Limb (tissue), 2 donors: ENCODE data around the gene CSK.

Experiments
- DNase-seq, 2 donors: peaks; one replicate each; pipeline ENCODE4 v3.0.0-alpha.2; 2016; ENCODE audit errors: extremely low spot score in 2 of 2

Gene CSK

DNA sequence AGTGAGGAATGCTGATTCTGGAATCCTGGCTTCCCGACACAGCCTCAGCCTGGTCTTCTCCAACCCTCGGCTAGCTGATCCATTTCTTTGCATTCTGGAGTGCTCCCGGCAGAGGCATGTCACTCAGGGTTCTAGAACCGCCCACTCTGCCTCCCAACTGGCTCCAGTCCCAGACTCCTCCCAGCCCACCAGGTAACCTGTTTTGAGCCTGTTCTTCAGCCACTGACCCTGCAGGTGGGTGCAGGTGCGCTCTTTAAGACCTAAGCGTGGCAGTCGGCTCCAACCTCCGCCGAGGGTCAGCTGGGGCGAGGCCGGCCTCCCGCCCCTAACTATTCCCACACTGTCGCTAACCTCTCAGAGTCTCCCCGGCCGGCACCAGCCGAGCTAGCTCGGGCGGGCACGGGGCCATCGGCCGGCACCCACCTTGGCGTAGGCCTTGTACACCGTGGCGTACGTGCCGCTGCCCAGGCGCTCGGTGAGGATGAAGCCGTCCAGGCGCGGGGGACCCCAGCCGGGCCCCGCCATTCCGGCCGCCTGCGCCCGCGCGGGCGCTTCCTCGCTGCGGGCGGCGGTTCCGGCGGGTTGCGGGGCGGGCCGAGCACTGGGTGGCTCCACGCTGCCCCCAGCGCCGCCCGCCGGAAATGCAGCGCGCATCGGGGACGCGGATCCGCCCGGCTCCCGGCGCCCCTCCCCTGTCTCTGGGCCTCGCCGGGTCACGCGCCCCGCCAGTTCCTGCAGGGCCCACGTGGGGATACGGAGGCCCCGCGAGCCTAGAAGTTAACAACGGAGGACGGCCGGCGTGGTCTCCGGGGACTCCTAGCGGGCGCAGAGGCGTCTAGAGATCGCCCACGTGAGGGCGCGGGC is 60.9 kb downstream of the CSK start, which contains the start of gene ULK3:
ULK3 (minus strand) TSS at position 576 of the 864 bp plus-strand sequence; CDS start at position 525, 51 bp downstream.
- DNase-seq, result peak; percentile 86 to 94

DNA sequence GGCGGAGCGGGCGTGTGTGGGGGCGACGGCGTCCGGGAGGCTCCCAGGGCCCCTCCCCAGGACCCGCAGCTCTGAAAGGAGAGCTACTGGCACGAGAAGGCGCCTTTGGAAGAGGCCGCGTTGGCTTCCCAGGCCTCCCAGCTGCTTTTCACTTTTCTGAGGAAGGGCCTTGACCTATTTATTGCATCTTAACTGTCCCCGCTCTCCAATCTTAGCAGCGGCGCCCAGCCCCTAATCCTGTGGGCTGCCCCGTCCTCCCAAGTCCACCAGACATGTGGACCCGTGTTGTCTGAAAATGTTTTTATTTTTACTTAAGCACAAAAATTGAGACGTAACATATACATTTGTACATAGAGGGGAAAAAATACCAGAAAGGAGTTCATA is 61.6 kb downstream of the CSK start:
- no peak for DNase-seq

DNA sequence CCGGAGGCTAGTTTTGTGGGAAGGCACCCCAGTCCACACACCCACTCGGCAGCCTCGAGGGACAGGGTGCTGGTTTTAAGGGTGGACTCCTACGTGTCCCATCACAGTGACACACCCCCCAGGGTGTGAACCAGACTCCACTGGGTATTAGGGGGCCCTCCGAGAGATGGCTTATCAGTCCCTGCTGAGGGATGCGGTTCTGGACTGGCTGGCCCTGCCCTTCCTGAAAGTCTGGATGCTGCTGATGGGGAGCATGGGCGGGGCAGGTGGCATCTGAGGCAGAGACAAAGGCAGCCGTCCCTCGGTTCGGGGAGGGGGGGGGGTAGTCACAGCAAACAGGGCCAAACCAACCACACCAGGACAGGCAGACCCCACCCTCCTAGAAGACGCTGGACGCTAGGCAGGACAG is 62.0 kb downstream of the CSK start:
- DNase-seq, result no peak

DNA sequence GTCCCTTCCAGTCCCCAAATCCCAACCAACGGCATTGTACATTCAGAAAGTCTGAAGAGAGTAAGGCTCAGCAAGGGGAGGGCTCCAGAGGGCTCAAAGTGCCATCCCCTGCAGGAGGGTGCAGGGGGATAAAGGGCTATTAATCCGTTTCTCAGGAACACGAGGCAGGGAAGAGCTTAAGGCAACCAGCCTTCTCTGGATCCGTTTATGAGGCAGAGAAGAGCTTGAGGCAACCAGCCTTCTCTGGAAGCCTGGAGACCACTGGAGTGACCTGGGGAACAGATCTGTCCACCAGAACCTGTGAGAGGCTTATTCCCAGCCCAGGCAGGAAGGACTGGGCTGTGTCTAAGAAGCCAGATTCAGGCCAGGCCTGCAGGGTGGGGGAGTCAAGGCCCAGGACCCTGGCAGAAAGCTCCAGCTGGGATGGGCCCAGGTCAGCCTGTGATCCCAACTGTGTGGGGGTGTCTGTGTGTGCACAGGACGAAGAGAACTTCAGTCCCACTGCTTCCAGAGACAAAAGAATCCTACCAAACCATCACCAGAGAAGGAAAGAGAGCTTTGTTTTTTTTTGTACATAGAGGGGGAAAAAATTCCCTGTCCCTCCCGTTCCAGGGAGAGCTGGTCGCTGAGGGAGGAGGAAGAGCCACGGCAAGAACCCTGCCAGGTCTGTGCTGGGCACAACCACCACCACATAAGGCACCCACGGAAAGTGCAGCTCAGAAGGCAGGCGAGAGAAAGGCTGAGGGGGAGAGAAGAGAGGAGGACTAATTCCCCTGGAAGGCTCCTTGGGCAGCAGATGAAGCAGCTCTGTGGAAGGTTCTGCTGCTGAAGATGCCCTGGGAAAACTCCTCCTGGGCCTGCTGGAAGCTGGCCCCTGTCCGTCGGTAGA is 62.7 kb downstream of the CSK start:
- DNase-seq, result no peak

DNA sequence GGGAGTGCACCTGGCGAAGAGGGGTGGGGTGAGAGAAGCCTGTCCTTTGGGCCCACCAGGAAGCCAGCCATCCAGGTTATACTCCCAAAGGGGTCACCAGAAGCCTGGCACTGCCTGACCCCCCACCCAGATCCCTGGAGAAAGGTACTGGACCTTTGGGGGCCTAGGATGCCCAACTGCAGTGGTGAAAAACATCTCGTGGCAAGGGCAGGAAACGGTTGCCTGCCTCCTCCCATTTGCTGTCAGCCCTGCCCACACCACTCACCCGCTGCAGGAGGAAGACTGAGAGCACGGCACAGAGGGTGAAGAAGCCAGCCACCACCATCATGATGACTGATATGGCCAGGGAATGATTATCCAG is 63.3 kb downstream of the CSK start:
- no peak for DNase-seq

DNA sequence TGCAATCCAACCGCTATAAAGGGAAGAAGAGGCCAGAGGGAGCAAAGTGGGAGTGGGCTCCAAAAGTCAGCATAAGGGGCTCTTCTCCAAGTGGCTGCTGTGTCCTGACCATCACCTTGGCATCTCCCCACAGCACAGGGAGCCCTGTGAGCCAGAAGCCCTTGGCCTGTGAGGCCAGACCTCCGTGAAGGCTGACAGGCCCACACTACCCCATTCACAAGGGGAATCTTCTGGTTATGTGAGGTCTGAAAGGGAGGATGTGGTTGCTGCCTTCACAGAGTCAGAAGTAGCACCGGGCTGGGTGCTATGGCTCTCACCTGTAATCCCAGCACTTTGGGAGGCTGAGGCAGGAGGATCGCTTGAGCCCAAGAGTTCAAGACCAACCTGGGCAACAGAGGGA is 63.7 kb downstream of the CSK start:
- DNase-seq, result no peak

DNA sequence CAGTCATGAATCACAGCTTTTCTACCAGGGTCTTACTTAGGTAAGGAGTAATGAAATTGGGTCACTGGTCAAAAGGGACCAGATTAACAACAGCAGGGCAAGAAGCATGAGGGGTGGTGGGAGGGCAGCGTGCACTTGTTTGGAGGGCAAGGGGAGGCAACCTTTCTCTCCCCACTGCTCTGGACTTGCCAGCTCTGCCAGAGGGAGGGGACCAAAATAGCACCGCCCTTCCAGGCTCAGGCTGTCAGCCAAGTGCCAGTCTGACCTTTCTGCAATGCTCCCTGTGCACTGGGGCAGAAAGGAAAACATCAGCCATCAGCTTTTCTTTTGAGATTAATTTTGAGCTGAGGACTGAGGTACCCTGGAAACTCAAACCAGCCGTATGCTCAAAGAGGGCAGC is 65.6 kb downstream of the CSK start:
- DNase-seq, result no peak

DNA sequence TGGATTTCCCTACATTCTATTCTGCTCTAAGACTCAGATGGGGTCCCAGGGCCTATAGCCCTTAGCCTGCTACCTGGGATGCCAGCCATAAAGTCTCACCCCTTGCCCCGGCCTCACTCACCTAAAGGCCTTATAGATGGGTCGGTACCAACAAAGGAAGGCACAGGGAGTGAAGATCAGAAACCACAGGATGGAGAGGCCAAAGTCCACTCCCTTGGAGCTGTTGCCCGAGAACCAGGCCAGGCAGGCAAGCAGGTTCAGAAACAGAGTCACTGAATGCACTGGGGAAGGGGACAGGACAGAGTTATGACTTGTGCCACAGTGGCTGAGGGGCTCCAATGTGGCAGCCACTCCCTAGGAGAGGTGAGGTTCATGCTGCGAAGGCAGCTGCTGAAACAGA is 68.5 kb downstream of the CSK start:
- DNase-seq, result no peak

DNA sequence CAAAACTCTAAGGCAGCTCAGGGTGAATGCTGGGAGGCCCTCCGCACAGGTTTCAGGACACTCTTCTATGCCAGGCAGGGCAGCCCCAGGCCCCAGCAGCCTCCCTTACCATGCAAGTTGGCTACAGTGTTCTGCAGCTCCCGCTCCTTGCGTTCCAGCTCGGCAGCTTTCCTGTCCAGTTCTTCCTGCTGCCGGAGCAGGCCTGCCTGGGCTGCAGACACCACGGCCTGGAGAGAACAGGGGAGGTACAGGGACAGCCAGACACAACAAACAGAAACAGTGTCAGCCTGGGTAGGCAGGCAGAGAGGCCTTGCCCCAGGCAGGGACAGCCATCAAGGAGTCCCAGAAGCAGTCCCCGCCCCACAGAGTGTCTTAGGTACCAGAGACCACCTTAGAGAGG is 70.1 kb downstream of the CSK start:
- no peak for DNase-seq
